GM21360 (cell line): ENCODE measurements around the gene DPM1.
"Not testable (repeated sequence)": the region's sequence is repeated elsewhere in the genome, so short reads cannot be mapped to it uniquely, and the experiment has no call there.

Experiments
- ATAC-seq: cut with Tn5 transposase; IDR thresholded peaks from one replicate; pipeline ENCODE4 v1.9.1; 2021; ENCODE audit warnings: mild to moderate bottlenecking, moderate library complexity; ENCODE audit not compliant: unreplicated experiment

Gene DPM1

DNA sequence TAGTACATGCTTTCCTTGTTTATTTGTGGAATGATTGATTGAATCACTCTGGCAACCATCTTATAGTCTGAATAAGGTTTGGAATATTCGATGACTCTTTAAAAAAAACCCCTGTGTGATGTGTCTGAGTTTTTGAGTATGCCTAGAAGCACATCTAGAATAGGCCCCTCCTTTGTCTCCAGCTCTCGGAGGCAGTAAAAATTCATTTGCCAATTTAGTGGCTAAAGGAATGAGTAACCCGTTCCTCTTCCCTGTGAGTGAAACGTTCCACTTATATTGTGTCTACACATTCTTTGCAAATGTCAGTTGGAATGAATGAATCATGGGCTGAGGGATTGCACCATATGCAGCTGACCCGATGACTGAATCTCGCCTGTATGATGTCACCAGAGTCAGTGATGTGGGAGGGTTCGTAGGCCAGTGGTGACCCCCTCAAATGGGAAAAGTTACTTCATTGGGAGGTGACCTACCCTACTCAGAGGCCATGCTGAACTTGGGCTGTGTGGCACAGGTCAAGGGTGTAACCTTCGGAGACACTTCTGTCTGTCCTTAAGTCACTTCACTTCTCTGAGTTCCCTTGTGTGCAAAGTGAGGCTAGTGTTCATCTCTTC lies 21.8 kb upstream of the DPM1 start:
- ATAC-seq, result no peak

DNA sequence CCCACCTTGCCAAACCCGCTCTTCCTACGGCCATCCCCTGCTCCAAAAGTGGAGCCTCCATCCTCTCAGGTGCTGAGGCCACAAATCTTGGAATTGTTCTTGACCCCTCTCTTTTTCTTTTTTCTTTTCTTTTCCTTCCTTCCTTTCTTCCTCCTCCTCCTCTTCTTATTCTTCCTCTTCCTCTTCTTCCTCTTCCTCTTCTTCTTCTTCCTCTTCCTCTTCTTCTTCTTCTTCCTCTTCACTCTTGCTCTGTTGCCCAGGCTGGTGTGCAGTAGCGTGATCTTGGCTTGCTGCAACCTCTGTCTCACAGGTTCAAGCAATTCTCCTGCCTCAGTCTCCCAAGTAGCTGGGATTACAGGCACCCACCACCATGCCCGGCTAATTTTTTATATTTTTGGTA lies 20.2 kb upstream of the DPM1 start:
- ATAC-seq, result not testable (repeated sequence)

DNA sequence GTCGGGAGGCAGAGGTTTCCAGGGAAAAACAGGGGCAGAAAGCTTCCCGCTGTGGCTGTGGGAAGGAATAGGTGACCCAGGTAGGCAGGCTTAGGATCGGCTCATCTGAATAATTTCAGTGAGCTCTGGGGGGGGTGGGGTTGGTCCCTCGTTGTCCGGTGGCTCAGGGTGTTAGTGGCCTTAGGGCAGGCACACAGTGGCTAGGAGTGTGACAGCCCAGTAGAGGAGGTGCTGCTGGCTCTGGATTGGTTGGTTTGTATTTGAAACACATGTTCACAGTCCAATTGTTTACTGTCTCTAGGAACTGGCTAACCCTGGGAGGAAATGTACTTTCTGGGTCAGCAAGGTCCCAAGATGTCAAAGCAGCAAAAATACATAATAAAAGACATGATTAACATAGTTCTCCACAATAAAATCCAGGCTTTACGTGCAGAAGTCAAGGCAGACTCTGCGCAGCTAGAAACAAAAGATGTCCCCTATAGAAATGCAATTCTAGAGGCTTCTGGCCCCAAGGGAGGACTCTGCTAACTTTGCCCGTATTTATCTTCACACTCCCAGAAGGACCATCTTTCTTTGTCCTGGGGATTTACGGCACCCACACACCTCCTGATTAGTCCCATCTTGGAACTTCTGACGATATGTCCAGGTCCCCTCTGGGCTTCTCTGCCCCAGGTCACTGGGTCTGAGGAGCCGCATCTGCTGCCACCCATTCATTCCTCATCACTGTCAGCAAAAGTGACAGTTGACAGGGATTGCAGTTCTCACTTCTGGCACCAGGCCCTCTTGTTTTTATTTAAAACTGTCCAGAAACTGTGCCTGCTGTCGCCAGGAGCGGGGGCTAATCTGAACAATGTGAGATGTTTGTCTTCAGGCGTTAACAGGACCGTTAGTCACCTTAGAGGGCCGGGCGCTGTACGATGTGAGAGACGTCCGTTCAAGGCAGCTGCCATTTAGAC lies 19.0 kb upstream of the DPM1 start:
- no peak for ATAC-seq

DNA sequence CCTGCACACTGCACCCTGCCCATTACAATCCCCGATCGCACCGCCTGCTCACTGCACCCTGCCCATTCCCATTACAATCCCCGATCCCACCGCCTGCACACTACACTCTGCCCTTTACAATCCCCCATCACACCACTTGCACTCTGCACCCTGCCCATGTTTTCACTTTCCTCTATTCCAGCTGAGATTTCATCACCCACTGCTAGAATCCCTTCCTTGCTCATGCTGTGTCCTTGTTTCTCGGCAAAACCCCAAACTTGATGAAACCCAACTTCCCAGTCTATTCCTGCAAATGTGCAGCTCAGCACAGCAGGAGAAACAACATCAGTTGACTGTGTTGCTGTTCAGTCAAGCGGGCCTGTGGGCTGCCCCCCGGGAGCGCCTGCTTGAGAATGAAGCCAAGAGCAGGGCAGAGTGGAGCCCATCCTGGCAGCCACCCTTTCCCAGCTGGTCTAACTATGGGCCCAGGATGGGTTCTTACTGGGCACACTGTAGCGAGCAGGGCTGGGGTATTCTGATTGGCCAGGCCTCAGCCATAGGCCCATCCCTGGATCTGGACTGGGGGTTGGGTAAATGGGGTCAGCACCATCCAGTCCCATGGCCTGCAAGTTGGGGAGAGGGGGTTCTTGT lies 17.5 kb upstream of the DPM1 start:
- no peak for ATAC-seq

DNA sequence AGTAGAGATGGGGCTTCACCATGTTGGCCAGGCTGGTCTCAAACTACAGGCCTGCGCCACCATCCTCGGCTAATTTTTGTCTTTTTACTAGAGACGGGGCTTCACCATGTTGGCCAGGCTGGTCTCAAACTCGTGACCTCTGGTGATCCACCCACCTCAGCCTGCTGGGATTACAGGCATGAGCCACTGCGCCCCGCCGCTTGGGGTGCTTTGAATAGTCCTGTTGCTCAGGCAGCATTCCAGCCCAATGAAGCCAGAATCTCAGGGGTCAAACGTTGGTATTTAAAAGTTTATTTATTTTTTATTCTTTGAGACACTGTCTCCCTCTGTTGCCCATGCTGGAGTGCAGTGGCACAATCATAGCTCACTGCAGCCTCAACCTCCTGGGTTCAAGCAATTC lies 11.6 kb upstream of the DPM1 start:
- no peak for ATAC-seq

DNA sequence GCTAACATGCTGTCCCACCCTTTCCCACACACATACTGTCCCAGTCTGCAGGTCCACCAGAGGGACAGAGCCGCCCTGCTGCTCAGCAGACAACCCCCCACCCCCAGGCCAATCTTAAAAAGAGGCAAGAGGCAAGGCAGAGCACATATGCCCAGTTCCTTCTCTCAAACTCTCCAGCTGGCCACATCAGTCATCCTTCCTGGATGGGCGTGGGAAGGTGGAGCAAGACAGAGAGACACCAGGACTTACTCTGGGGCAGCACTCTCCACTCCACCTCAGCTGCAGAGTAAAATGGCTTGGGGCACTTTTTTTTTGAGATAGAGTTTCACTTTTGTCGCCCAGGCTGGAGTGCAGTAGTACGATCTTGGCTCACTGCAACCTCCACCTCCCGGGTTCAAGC lies 11.1 kb upstream of the DPM1 start:
- ATAC-seq, result no peak

DNA sequence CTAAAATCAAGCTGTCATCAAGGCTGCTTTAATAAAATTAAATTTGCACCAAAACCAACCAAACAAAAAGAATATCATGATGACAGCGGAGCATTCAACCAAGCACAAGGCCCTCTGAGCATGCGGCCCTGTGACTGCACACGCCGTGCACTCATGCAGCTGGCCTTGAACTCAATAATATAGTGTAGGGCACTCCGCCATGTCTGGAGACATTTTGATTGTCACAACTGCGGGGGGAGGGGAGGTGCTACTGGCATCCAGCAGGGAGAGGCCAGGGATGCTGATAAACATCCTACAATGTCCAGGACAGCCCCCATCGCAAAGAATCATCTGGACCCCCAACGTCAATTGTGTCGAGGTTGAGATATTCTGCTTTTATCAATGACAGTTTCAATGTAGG lies 10.0 kb upstream of the DPM1 start:
- ATAC-seq, result no peak

DNA sequence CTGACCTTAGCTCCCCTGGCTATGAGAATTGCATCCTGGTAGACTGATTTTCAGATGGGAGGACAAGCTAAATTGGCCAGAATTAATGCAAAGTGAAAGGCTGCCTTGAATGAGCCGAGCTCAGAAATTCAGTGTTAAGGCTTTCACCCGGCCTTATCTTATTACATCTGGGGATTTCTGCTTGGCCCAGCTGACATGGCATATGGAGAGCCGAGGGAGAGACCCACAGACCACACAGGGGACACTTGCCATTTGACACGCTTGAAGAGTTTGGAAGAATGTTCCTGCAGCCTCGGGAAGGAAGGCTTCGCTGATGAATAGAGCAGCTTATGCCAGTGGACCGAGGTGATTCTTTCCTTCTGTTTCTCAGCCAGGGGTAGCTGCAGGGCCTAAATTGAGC lies 9.3 kb upstream of the DPM1 start:
- no peak for ATAC-seq

DNA sequence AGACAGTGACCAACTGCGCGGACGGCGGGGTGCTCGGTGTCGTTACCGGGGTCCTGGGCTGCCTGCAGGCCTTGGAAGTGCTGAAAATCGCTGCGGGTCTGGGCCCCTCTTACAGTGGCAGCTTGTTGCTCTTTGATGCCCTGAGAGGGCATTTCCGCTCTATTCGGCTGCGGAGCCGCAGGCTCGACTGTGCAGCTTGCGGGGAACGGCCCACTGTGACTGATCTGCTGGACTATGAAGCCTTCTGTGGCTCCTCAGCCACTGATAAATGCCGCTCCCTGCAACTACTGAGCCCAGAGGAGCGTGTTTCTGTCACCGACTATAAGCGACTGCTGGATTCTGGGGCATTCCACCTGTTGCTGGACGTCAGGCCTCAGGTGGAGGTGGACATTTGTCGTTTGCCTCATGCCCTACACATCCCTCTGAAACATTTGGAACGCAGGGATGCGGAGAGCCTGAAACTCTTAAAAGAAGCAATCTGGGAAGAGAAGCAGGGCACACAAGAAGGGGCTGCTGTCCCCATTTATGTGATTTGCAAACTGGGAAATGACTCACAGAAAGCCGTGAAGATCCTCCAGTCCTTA lies 1.3 kb upstream of the DPM1 start:
- ATAC-seq, result no peak

DNA sequence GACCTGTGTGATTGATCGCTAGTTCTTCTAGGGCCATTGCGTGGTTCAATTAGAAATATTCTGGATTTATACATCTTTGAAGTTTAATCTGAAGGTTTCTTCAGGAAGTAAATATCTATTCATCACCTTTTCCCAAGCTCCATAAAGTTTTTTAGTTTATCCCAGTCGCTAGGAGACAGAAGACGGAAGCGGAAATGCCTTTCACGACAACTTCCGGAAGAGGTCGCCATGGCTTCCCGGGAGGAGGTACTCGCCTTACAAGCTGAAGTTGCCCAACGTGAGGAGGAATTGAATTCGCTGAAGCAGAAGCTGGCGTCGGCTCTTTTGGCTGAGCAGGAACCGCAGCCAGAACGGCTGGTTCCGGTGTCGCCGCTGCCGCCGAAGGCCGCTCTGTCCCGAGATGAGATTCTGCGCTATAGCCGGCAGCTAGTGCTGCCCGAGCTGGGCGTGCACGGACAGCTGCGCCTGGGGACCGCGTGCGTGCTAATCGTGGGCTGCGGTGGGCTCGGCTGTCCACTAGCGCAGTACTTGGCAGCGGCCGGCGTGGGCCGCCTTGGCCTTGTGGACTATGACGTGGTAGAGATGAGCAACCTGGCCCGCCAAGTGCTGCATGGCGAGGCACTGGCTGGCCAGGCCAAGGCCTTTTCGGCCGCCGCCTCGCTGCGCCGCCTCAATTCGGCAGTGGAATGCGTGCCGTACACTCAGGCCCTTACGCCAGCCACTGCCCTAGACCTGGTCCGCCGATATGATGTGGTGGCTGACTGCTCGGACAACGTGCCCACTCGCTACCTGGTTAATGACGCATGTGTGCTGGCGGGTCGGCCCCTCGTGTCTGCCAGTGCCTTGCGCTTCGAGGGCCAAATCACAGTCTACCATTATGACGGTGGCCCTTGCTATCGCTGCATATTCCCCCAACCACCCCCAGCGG lies 547 bp upstream of the DPM1 start, which contains the start of gene MOCS3:
Gene MOCS3, plus strand, starts transcription at position 204 of the 928 bp plus-strand sequence. Its CDS starts 25 bp downstream, at position 229.
- ATAC-seq, result peak; percentile 71

DNA sequence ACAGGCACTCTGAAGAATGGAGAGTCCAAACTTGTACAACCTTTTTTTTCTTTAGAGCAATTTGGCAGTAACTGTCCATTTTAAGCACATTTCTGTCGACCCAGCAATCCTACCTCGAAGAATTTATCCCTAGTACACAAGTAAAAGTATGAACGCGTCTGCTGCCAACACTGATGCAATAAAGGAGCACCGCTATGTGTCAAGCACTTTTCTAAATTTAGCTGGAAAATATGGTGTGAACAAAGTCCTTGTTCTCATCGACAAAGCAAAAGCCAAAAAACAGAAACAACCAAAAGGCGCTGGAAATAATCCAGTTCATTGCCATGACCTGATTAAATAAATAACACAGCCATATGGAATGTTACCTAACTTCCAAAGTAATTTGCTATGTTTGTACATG lies 1.1 kb downstream of the DPM1 start:
- no peak for ATAC-seq

DNA sequence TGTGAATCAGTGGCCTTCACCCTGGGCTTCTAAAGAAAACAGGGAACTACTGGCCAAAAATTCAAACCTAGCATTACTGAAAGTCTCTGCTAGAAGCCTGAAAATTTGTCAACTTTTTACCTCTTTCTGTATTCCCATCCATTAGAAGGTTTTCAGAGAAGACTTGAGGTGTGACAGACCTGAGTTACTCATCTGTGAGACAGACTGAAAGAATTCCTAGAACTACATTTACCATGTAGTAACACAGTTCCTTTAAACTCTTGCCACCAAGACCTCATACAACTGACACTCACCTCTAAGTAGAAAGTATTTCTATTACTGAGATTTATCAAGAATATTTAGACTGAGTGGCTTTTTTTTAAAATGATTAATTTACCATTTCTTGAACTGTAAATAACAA lies 4.5 kb downstream of the DPM1 start:
- ATAC-seq, result no peak

DNA sequence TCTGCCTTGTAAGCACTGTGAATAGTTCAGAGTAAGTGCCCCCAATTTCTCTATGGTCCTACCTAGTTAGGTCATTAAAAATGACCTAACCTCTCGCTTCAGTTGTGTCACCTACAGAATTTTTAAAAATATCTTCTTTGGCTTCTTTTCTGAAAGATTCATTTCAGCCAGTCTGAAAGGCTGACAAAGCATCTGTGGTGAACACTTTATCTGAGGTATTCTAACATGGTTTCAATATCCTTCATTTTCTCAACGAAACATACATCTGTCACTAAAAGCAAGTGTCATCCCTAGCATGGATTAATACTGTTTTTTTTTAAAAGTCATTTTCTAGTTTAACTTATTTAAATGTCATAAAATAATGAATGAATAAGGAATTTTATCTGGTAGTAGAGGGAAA lies 5.1 kb downstream of the DPM1 start:
- no peak for ATAC-seq

DNA sequence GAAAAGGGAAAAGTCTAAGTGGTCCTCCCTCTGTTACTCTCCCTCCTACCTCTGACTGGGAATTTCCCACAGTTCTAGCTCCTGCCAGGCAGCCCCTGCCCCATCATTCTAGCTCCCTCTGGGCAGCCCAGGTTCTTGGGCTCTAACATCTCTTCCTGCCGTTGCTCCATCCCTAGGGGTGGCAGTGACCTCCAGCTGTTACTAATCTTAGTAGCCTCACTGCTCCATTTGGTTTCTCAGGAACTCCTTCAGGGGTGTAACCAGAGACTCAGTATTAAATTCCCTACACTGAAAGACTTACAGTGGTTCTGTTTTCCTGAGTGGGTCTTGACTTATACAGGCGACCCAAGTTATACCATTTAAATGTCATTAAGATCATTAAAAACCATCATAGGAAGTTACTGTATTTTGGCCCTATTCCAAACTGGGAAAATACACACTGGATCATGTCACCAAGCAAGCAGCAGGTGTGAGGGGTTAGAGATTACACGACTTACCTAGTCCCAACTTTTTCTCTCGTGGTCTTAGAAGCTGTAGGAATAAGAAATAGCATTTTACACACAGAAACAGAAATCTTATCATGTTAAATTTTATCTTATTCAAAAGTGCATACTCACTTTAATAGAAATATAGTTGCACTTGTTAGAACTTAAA lies 10.1 kb downstream of the DPM1 start:
- ATAC-seq, result no peak

DNA sequence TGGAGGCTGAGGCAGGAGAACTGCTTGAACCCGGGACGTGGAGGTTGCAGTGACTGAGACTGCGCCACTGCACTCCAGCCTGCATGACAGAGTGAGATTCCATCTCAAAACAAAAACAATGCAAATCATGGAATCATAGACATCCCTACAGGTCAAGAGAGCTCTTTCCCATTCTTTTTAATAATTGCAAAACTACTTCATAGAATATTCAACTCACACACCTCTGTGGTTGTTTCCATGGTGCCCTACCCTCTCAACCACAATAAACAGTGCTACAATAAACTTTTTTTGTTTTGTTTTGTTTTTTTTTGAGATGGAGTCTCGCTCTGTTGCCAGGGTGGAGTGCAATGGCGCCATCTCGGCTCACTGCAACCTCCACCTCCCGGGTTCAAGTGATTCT lies 15.3 kb downstream of the DPM1 start:
- no peak for ATAC-seq

DNA sequence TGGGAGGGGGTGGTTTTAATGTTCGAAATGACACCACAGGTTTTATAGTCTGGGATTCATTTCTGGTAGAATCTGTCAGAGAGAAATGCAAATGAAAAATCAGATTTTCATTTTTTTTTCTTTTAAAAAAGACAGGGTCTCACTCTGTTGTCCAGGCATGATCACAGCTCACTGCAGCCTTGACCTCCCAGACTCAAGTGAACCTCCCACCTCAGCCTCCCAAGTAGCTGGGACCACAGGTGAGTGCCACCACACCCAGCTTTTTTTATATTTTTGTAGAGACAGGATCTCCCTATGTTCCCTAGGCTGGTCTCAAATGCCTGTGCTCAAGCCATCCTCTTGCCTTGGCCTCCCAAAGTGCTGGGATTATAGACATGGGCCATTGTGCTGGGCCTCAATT lies 24.7 kb downstream of the DPM1 start:
- ATAC-seq, result no peak

DNA sequence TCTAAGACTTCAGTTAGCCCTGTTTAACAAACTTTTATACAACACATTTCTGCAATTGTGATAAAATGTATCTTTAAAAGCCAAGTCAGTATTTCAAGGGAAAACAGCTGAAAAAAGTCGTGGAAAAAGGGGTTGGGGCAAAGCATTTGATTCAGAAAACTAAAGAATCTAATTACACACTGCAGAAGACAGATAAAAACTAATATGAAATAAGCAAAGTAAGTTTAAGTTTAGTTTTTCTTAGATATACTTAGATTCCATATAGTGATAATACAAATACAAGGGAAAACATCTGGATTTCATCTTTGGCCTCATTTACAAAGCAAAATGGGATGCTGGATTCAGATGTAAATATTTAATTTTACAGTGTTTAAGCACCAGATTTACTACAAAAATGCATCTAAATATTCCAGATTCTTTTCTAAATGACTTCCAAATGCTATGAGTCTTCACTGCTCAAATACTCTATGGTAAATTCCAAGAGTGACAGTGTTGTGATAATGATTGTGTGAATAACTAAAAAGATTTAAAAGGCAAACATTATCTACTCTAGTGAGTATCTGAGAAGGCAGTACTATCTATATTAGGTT lies 25.5 kb downstream of the DPM1 start:
- ATAC-seq, result no peak

DNA sequence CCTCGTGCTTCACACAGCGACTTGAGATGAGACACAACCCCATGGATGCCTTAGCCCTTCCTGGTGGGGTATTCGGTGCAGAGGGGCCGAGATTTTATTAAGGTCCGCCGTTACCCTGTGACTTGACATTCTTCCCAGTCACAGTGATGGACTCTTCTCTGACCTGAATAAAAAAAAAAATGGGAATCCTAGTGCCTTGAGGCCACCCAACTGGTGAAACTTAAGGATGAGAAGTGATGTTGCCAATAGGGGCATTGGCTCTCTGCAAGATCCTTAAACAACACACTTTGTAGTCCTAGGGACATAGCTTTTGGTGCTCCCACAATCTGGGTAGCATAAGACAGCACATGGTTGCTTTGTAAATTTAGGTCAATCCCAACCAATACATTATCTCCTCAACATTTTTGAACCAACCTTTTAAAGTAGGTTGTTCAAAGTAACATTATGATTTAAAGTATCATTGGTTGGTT lies 26.3 kb downstream of the DPM1 start:
- no peak for ATAC-seq

DNA sequence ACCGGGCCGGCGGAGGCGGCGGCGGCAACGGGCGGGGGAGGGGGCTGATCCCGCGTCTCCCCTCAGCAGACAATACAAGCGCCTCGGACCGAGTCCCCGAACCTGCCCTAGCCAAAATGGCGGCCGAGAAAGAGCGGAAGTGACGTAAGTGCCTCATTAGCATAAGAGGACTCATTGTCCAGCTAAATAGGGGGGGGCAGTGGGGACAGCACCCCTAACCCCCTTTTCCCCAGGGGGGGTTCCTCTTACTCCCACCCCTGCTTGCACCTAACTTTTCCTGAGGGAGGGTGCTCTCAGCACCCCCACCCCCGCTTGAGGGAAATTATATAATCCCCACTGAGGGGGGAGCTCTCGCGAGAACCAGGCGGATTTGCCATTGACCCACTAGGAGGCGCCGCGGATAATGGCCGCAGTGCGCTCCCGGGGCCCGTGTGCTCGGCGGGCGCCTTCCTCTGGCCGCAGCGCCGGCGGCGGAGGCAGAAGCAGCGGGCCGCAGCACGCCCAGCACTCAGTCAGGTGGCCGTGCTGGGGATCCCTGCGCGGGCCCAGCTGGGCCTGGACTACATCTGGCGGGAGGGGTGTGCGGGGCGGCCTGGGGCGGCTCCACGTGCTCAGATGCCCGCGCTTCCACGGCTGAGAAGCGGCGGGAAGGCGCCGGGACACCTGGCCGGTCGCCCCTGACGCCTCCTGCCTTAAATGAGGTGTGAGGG lies 26.9 kb downstream of the DPM1 start, which contains the start of gene ADNP:
Gene ADNP, minus strand, starts transcription at position 132 of the 710 bp plus-strand sequence. CDS start 27,441 bp downstream, outside the sequence.
- ATAC-seq, result peak; percentile 48
